Activated B cell treated with CpG ODN at 0.5 μM for 24 hours (primary cell): ENCODE measurements around the gene SMIM43. TPM values are rescaled to one million over a fixed set of nuclear protein-coding genes. Genes with fewer than 3 reads are reported as not detected.

Experiments
- ATAC-seq: fragments of 200-7000 bp; cut with Tn5 transposase; one replicate; pipeline ENCODE4 v1.10.0; 2021; ENCODE audit warnings: low read depth, mild to moderate bottlenecking, moderate library complexity
- CTCF ChIA-PET: fragments of 350-600 bp; sonication (Branson Sonifier 250); formaldehyde crosslinking; loops from one replicate; lab custom pipeline; 2021; ENCODE audit warnings: antibody characterized with exemption; lab: Charles Lee
- POLR2A ChIA-PET: fragments of 350-600 bp; sonication (Branson Sonifier 250); formaldehyde crosslinking; loops from one replicate; lab custom pipeline; 2021; ENCODE audit warnings: antibody characterized with exemption; lab: Charles Lee
- DNase-seq: peaks from one replicate; pipeline ENCODE4 v3.0.0; 2022
- H3K27ac Mint-ChIP-seq: one replicate; pipeline ENCODE4 v1.8.0; 2020; ENCODE audit warnings: mixed read lengths
- H3K27me3 Mint-ChIP-seq: one replicate; pipeline ENCODE4 v1.8.0; 2021; ENCODE audit warnings: mixed read lengths
- H3K36me3 Mint-ChIP-seq: one replicate; pipeline ENCODE4 v1.8.0; 2021; ENCODE audit warnings: low read depth, mixed read lengths
- H3K4me1 Mint-ChIP-seq: one replicate; pipeline ENCODE4 v1.8.0; 2021; ENCODE audit warnings: mixed read lengths
- H3K4me3 Mint-ChIP-seq: one replicate; pipeline ENCODE4 v1.8.0; 2020; ENCODE audit warnings: mild to moderate bottlenecking, mixed read lengths
- H3K9me3 Mint-ChIP-seq: one replicate; pipeline ENCODE4 v1.8.0; 2020; ENCODE audit warnings: mixed read lengths
- CTCF ChIP-seq: fragments of 200-600 bp; IDR thresholded peaks from one replicate; pipeline ENCODE4 v1.8.0; 2022; ENCODE audit warnings: antibody characterized with exemption, mild to moderate bottlenecking
- intact Hi-C: fragments of 100-400 bp; cut with micrococcal nuclease; formaldehyde crosslinking; loops from one replicate; pipeline ENCODE4 v1.15.1; 2024
- total RNA-seq: library from RNA; stranded (reverse); gene quantifications from 2 replicates; pipeline ENCODE4 v1.2.3, GENCODE V29; 2022

The SMIM43 gene
- total RNA-seq, 1 donor from 2014 or later: not detected

- no peak for TF ChIP-seq CTCF
- ChIA-PET POLR2A (interaction anchor here (0.7 to 2.6 kb wide), 8 partner anchors 8 to 130 kb away, joined by 3 to 22 read pairs (median 4); partner anchors contain the start of genes ANXA5, BBS7 and CCNA2), CTCF (interaction anchor here (0.7 kb wide), 1 partner anchor 105 kb away, joined by 3 read pairs; the partner anchor contains the start of gene ANXA5)
- H3K9me3 Mint-ChIP-seq: no peaks in the 10 kb centered on the region
- peak within 1 kb of the TSS; percentile 100 for H3K27ac Mint-ChIP-seq
- ATAC-seq (peak; percentile 81), DNase-seq (peak; percentile 94)
- H3K27me3 Mint-ChIP-seq: no peaks in the 10 kb centered on the region
- H3K4me1 Mint-ChIP-seq: peaks cover 31% of the 10 kb centered on the region
- intact Hi-C loops: loop anchor here (1.0 to 5.0 kb wide), 6 partner anchors 22 to 1121 kb away; partner anchors contain the start of genes ANXA5, BBS12, BBS7 and BLTP1
- peak within 1 kb of the TSS; percentile 96 for H3K4me3 Mint-ChIP-seq
- peaks cover 37% of the 10 kb centered on the region for H3K36me3 Mint-ChIP-seq
Observed at GRCh38 chr4:121800961-121801714, 36.2 kb upstream of the SMIM43 start, which contains the start of gene EXOSC9. TSS of gene EXOSC9 (plus strand) at chr4:121801323. CDS start at chr4:121801425, 102 bp downstream.

- TF ChIP-seq CTCF: no peak
- ChIA-PET POLR2A (interaction anchor here (0.6 to 2.6 kb wide), 7 partner anchors 7 to 104 kb away, joined by 3 to 22 read pairs (median 6); partner anchors contain the start of genes ANXA5, BBS7 and CCNA2), CTCF (no interaction called here)
- no peaks in the 10 kb centered on the region for H3K9me3 Mint-ChIP-seq
- peak overlapping the region; percentile 96 for H3K4me3 Mint-ChIP-seq
- no peaks in the 10 kb centered on the region for H3K27me3 Mint-ChIP-seq
- ATAC-seq (peak; percentile 44), DNase-seq (no peak)
- H3K4me1 Mint-ChIP-seq: peaks cover 31% of the 10 kb centered on the region
- intact Hi-C loops: loop anchor here (2.0 to 5.0 kb wide), 2 partner anchors 352 to 1122 kb away; partner anchors contain the start of genes BLTP1 and NUDT6
- H3K36me3 Mint-ChIP-seq: peaks cover 33% of the 10 kb centered on the region
- H3K27ac Mint-ChIP-seq: peak overlapping the region; percentile 100
Observed at GRCh38 chr4:121800638-121800960, 35.6 kb upstream of the SMIM43 start.

- peaks cover 34% of the 10 kb centered on the region for H3K4me1 Mint-ChIP-seq
- no peak for ATAC-seq
- H3K36me3 Mint-ChIP-seq: peaks cover 27% of the 10 kb centered on the region
- H3K27me3 Mint-ChIP-seq: peaks cover 2% of the 10 kb centered on the region
- no peak for TF ChIP-seq CTCF
- peak overlapping the region; percentile 96 for H3K4me3 Mint-ChIP-seq
- H3K27ac Mint-ChIP-seq: peak overlapping the region; percentile 100
- ChIA-PET POLR2A (interaction anchor here (0.6 to 2.6 kb wide), 4 partner anchors 24 to 103 kb away, joined by 3 to 22 read pairs (median 10); partner anchors contain the start of genes ANXA5 and CCNA2), CTCF (no interaction called here)
- no peaks in the 10 kb centered on the region for H3K9me3 Mint-ChIP-seq
- intact Hi-C loops: loop anchor here (2.0 to 5.0 kb wide), 2 partner anchors 353 to 1122 kb away; partner anchors contain the start of genes BLTP1 and NUDT6
- no peak for DNase-seq
Observed at GRCh38 chr4:121799867-121800501, 35.0 kb upstream of the SMIM43 start.

GRCh38 chr4:121799208-121799823 is 34.4 kb upstream of the SMIM43 start:
- TF ChIP-seq CTCF: no peak
- ATAC-seq (no peak), DNase-seq (no peak)
- POLR2A ChIA-PET: interaction anchor here (0.9 to 2.3 kb wide), 2 partner anchors 25 to 103 kb away, joined by 3 to 16 read pairs; partner anchors contain the start of gene ANXA5
- H3K36me3 Mint-ChIP-seq: peaks cover 22% of the 10 kb centered on the region
- H3K4me1 Mint-ChIP-seq: peaks cover 34% of the 10 kb centered on the region
- H3K4me3 Mint-ChIP-seq: no peak overlapping the region
- CTCF ChIA-PET: no interaction called here
- intact Hi-C loops: no loop called here
- H3K27ac Mint-ChIP-seq: no peak overlapping the region
- H3K9me3 Mint-ChIP-seq: no peaks in the 10 kb centered on the region
- peaks cover 2% of the 10 kb centered on the region for H3K27me3 Mint-ChIP-seq
